ENCODE measurements around the gene ATP6V0E1.
A peak's percentile ranks its signal among the peaks of the same experiment; 100 is the strongest.
"Not testable (repeated sequence)": the region's sequence is repeated elsewhere in the genome, so short reads cannot be mapped to it uniquely, and the experiment has no call there.

ATP6V0E1 gene

DNA sequence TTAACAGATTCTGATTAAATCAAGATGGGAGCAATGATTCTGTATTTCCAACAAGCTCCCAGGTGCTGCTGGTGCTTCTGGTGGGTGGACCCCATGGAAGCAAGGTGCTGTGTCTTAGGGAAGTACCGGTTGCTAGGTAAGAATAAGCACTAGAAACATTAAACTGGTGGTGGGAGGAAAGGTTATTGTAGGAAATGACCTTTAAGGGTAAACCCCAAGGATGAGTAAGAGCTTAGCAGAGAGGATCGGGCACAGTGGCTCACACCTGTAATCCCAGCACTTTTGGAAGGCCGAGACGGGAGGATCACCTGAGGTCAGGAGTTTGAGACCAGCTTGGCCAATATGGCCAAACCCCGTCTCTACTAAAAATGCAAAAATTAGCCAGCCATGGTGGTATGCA lies 56.4 kb downstream of the ATP6V0E1 start:
- TF ChIP-seq, protein P1, sequence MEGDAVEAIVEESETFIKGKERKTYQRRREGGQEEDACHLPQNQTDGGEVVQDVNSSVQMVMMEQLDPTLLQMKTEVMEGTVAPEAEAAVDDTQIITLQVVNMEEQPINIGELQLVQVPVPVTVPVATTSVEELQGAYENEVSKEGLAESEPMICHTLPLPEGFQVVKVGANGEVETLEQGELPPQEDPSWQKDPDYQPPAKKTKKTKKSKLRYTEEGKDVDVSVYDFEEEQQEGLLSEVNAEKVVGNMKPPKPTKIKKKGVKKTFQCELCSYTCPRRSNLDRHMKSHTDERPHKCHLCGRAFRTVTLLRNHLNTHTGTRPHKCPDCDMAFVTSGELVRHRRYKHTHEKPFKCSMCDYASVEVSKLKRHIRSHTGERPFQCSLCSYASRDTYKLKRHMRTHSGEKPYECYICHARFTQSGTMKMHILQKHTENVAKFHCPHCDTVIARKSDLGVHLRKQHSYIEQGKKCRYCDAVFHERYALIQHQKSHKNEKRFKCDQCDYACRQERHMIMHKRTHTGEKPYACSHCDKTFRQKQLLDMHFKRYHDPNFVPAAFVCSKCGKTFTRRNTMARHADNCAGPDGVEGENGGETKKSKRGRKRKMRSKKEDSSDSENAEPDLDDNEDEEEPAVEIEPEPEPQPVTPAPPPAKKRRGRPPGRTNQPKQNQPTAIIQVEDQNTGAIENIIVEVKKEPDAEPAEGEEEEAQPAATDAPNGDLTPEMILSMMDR (conservative IDR thresholded peaks at IDR 0.05): no peak

DNA sequence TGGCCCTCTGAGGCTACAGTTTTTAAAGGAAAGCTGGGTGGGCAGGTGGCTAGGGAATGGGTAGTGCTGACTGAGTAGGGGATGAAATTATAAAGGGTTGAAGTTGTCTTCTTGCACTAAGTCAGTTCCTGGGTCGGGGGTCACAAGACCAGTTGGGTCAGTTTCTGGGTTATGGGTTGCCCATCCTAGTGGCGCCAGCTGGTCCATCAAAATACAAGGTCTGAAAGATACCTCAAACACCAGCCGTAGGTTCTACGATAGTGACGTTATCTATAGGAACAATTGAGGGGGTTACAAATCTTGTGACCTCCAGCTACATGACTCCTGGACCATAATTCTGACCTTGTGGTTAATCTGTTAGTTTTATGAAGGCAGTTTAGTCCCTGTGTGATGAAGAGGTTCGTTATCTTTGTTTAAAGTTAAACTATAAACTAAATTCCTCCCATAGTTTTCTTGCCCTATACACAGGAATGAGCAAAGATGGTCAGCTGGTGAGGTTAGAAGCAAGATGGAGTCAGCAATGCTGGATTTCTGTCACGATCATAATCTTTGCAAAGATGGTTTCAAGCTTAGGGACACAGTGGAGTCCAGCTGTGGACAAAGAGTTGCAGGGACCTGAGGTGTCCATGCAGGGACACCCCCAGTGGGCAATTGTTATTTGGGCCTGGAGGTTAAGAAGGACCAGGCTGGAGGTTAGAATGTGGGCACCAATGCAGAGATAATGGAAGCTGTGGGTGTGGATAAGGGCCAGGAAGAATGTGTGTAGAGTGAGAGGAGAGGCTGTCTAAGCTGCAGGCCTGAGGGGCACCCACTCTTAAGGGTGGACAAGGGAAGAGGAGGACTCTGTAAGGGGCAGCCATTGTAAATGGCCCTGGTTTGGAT lies 58.6 kb downstream of the ATP6V0E1 start:
- TF ChIP-seq, protein P1 (conservative IDR thresholded peaks at IDR 0.05): no peak

More for the DNA sequence above, 56.4 kb downstream of the ATP6V0E1 start:
- H3K27ac ChIP-seq: no peak overlapping the region

DNA sequence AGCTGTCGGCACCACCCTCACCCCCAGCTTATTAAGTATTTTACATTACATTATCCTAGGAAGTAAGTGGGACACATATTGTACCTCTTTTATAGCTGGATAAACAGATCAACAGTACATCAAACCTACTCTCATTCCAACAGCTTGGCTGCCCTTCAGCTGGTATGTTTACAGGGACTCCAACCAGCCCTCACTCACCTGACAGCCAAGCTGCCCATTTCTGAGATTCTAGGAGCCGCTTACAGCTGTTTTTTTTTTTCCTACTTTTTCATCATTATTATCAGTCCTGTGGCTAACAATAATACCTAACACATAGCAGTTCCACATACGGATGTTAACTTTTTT lies 59.2 kb downstream of the ATP6V0E1 start:
- H3K27ac ChIP-seq: peak overlapping the region; percentile 67
- TF ChIP-seq, protein P1 (conservative IDR thresholded peaks at IDR 0.05): no peak

More for the DNA sequence above, 58.6 kb downstream of the ATP6V0E1 start:
- H3K27ac ChIP-seq: peak overlapping the region; percentile 67

DNA sequence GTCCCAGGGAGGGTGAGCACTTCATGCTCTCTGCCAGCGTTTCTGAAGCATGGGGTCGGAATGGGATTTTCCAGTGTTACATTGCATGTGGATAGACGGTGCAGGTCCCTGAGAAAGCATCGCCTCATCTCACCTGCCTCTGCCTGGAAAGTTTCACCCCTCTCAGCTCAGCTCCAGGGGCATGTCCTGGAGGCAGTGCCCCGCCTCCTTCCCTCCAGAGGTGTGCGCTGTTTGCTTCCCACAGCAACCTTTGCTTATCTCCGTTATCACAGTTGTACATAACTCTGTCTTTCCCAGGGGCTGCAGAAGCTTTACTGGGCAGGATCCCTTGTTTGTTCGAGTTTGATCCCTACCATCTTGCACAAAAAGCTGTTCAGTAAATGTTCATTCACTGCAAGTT lies 61.9 kb downstream of the ATP6V0E1 start:
- TF ChIP-seq, protein P1 (conservative IDR thresholded peaks at IDR 0.05): no peak
- no peak overlapping the region for H3K27ac ChIP-seq

DNA sequence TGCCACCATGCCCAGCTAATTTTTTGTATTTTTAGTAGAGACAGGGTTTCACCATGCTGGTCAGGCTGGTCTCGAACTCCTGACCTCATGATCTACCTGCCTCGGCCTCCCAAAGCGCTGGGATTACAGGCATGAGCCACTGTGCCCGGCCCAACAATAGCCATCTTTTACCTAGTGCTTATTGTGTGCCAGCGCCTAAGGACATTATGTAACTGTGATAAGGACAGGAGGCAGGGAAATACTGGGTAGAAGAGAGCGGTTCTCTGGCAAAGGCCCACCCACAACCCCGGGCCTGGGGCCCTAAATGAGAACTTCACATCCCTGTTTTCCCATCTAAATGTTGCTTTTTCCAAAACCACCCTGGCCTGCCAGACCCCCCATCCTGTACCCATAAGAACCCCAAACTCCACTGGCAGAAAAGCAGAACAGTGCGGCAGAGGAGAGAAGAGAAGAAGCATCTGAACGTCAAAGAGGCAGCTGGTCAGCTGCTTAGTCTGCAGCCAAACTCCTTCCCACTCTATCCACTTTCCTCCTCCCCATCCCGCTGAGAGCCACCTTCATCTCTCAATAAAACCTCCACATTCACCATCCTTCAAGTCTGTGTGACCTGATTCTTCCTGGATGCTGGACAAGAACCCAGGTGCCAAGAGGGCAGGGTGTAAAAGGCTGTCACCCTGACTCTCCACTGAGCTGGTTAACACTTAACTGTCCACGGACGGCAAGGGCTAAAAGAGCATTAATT lies 63.7 kb downstream of the ATP6V0E1 start:
- H3K27ac ChIP-seq: not testable (repeated sequence)

DNA sequence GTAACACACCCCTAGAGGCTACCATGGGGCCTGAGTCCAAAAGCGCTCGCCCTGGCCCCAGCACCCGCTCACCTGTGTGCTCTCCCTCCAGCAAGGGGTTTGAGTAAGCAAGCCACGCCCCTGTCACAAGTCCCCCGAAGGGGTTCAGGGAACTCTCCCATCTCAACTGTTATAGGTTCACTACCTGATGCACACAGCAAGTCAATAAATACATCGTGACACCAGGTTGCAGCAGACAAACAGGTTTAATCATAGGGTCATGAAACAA lies 64.2 kb downstream of the ATP6V0E1 start:
- TF ChIP-seq, protein P1 (conservative IDR thresholded peaks at IDR 0.05): no peak
- H3K27ac ChIP-seq: no peak overlapping the region

DNA sequence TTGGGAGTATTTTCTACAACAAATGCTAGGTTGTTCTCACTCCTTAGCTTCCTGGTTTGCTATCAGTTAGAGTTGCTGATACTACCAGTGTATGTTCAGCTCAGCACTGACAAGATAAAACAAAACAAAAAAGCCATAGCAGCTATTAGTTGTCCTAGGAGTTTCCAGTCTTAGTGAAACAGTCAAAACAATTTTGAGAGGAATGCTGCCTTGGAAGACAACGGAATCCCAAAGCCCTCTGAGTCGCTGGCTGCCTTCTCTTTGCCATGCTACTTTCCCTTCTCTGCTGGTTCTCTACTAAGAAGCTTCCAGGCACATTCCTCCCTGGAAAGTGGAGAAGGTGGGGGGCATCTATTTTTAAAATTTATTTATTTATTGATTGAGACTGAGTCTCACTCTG lies 67.2 kb downstream of the ATP6V0E1 start:
- H3K27ac ChIP-seq: no peak overlapping the region
- TF ChIP-seq, protein P1 (conservative IDR thresholded peaks at IDR 0.05): no peak

DNA sequence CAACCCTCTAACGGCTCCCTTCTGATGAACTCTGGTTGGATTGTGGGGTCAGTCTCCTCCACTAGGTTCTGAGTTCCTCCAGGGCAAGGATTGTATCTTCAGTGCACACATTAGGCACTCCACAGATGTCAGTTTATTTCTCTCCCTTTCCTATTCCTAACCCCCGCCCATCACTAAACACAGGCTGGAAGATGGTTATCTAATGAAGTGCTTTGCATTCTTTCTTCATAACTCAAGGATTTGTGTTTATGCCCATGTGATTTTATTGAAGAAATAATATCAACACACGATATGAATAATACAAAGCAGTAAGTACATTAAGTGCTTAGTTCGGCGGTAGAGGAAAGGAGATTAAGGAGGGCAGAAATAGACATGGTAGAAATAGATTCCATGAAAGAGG lies 68.2 kb downstream of the ATP6V0E1 start:
- no peak overlapping the region for H3K27ac ChIP-seq
- TF ChIP-seq, protein P1 (conservative IDR thresholded peaks at IDR 0.05): no peak
